ENCODE measurements around the gene PFKFB3.

The PFKFB3 gene

GRCh38 chr10:6207658-6208057 is 4.9 kb downstream of the PFKFB3 start:
- no peak for TF ChIP-seq TCF12 (IDR thresholded peaks at IDR 0.05; ENCODE audit: low read depth)
- TF ChIP-seq NFIC (IDR thresholded peaks at IDR 0.05): no peak
- TF ChIP-seq YY1 (IDR thresholded peaks at IDR 0.05; ENCODE audit: low read depth): no peak
- TF ChIP-seq TEAD4 (IDR thresholded peaks at IDR 0.05): no peak
- no peak for TF ChIP-seq MAX (IDR thresholded peaks at IDR 0.05)

GRCh38 chr10:6208799-6209235 is 6.1 kb downstream of the PFKFB3 start:
- TF ChIP-seq, protein P1, sequence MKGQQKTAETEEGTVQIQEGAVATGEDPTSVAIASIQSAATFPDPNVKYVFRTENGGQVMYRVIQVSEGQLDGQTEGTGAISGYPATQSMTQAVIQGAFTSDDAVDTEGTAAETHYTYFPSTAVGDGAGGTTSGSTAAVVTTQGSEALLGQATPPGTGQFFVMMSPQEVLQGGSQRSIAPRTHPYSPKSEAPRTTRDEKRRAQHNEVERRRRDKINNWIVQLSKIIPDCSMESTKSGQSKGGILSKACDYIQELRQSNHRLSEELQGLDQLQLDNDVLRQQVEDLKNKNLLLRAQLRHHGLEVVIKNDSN (IDR thresholded peaks at IDR 0.05): no peak
- TF ChIP-seq TAF1 (IDR thresholded peaks at IDR 0.05; ENCODE audit: low read depth) (no peak), TCF12 (IDR thresholded peaks at IDR 0.05; ENCODE audit: low read depth) (no peak), EP300 (IDR thresholded peaks at IDR 0.05; ENCODE audit: borderline replicate concordance) (no peak), TEAD4 (IDR thresholded peaks at IDR 0.05) (no peak), ZBTB7A (IDR thresholded peaks at IDR 0.05; ENCODE audit: low read depth) (no peak), EGR1 (IDR thresholded peaks at IDR 0.05) (no peak), YY1 (IDR thresholded peaks at IDR 0.05; ENCODE audit: low read depth) (no peak), CREB1 (IDR thresholded peaks at IDR 0.05; ENCODE audit: low read depth) (no peak), RAD21 (IDR thresholded peaks at IDR 0.05; ENCODE audit: low read depth) (no peak), FOXM1 (IDR thresholded peaks at IDR 0.05; ENCODE audit: borderline replicate concordance, low read depth) (no peak), REST (IDR thresholded peaks at IDR 0.05; ENCODE audit: low read depth) (no peak), MAX (IDR thresholded peaks at IDR 0.05) (no peak)

- no peak for TF ChIP-seq REST (IDR thresholded peaks at IDR 0.05; ENCODE audit: low read depth)
These were observed 8.6 kb downstream of the PFKFB3 start for GRCh38 chr10:6211341-6211670.

- TF ChIP-seq MAX (IDR thresholded peaks at IDR 0.05): no peak
- no peak for TF ChIP-seq NFIC (IDR thresholded peaks at IDR 0.05)
- TF ChIP-seq CEBPB (IDR thresholded peaks at IDR 0.05): no peak
- TF ChIP-seq, protein P1 (IDR thresholded peaks at IDR 0.05): no peak
These were observed 9.2 kb downstream of the PFKFB3 start for GRCh38 chr10:6211671-6212635.

GRCh38 chr10:6212806-6213205 is 10.1 kb downstream of the PFKFB3 start:
- TF ChIP-seq EGR1 (IDR thresholded peaks at IDR 0.05) (no peak), RAD21 (IDR thresholded peaks at IDR 0.05; ENCODE audit: low read depth) (no peak), NFIC (IDR thresholded peaks at IDR 0.05) (no peak), REST (IDR thresholded peaks at IDR 0.05; ENCODE audit: low read depth) (no peak), ZBTB7A (IDR thresholded peaks at IDR 0.05; ENCODE audit: low read depth) (no peak), MAX (IDR thresholded peaks at IDR 0.05) (no peak)
- TF ChIP-seq, protein P1 (IDR thresholded peaks at IDR 0.05): no peak
